Inflammatory macrophage treated with lipopolysaccharide for 4 hours (primary cell): ENCODE results near the gene MCC.

ENCODE experiments used
- DNase-seq: peaks from one replicate; pipeline ENCODE4 v3.0.0-alpha.2; 2020

MCC gene

DNA sequence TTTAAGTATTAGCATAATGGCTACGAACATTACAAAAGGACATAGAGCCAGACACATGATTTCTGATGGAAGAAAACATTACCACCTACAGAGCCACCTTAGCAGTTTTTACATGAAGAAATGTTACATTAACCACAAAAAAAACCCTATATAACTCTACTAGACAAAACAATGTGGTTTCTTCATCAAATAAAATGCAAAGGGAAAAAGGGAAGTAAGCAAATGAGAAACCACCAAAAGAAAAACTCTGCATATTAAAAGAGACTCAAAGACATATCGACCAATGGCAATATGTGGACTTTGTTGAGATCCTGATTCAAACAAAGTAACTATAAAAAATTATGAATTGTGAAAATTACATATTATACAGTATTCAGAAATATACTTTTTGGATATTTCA lies 186.1 kb downstream of the MCC start:
- no peak for DNase-seq

DNA sequence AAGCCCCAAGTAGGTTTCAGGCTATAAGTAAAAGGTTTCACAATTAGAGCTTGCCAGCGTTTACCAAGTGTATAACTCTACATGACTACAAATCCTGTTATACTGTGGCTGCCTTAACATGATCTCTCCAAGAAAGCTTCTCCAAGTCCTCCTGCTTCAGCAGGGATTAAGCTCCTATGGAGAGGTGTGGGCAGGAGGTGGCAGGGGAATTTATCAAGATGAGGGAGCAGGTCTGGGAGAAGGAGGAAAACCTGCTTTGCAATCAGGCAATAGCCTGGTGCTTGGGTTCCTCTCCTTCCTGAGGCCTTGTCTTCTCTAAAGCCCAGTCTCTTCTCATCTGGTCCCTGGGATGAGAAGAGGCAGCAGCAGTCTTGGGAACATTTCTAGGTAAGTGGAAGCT lies 188.7 kb downstream of the MCC start:
- no peak for DNase-seq

DNA sequence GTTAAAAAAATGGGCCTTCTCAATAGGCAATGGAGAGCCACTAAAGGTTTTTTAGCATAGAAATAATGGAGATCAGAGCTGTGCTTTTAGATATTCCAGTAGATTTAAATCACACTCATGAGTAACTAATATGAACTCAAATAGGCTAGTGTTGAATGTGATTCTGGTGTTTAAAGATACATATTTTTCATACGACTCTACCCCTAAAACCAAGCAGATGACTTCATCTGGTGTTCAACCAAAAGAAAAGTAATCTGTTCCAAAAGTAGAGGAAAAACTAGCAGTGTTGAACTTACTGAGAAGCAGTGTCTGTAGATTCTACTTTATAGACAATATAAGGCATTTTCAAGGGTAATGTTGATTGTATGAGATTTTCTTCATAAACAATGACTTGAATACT lies 191.6 kb downstream of the MCC start:
- no peak for DNase-seq

DNA sequence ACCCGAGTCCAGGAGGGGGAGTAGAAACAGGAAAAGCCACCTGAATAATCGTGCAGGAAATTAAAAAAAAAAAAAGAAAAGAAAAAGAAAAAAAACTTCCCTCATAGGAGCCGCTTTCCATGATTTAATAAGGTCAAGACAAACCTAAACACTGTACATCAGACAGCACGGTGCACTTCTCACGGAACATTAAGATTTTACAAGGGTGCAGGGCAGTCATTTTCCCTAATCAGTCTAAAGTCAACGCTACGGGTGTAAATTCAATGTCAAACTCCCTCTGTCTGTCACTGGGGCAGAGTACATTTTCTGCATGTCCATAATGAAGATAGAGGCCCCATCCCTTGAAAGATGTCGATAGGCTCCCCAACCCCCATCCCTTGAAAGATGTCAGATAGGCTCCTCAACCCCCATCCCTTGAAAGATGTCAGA lies 193.1 kb downstream of the MCC start:
- no peak for DNase-seq

DNA sequence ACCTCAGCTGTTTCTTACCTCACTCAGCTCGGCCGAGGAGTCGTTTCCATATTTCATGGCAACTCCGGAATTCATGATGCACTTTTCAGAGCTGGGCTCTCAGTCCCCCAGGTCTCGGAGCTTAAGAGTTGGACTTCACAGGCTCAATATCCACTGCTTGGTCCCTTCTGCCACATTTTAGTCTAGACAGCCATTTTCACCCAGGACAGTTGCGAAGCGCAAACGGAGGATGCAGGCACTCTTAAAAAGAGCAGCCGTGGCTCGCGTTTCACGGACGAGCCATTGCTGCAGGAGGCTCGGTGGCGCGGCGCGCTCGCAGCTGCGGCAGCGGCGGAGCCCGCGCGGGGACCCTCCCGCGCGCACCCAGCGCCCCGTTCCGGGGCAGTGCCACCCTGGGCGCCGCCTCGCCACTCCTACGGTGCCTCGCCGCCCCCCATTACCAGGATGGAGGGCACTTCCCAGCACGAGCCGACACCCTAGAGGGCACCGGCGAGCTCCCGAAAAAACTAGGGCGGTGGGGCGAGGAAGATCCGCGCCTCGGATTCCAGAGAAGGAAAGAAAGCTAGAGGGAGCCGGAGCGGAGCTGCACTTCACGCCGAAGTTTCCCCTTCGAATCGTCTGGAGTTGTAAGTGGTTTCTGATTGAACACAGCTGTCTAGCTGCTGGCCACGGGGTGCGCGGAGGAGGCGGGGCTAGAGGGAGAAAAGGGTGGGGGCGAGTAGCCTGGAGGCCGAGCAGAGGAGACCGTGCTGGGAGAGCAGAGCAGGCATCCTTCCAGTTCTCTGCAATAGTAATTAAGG lies 193.7 kb downstream of the MCC start:
- peak; percentile 43 for DNase-seq

DNA sequence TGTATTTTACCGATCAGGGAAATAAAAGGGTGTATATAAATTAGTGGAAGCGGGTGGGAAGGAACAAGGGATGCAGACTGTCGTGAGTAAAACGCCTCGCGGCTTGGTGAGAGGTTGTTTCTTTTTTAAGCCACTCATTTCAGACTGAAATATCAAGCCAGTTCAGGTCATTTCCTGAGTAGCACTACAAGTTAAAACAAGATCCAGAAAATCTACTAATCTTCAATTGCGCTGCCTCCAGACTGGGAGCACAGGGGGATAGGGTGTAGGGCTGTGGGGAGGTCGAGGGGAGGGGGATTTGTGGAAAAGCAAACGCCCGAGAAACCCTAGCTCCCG lies 194.3 kb downstream of the MCC start:
- no peak for DNase-seq

DNA sequence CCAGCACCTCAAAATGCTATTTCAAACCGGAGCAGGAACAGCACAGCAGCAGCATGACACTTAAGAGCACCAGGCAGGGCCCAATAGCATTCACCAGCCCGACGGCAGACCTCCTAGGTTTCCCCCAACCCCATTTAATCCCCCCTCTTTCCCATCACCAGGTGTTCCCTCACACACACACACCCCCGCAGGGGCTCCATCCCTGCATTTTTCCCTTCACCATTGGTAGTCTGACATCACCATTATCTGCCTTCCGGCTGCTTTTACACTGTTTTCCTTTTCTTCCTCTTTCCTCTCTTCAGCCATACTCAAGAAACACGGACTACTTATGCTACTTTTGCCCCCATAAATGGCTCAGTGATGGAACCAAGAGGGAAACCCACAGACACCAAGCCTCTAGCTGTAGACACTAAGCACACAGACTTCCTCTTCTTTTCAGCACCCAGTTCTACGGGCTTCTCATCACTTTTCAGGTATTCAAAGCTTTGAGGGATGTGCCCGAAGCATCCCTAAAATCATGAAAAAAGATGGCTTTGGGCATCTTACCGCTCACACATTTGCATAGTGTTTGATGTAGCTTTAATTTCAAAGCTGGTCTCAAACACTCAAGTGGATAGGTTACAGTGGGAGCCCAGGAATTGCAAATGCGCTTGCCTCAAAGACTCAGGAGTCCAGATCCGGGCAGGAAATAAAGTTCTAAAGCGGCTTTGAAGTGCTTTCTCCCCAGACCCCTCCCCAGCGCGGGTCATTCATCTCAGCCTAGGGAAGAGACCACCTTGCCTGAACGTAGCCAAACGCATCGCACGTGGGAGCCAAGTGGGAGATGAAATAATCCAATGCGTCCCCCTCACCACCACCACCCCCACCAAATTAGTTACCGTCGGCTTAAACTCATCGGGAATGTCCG lies 194.9 kb downstream of the MCC start:
- no peak for DNase-seq

DNA sequence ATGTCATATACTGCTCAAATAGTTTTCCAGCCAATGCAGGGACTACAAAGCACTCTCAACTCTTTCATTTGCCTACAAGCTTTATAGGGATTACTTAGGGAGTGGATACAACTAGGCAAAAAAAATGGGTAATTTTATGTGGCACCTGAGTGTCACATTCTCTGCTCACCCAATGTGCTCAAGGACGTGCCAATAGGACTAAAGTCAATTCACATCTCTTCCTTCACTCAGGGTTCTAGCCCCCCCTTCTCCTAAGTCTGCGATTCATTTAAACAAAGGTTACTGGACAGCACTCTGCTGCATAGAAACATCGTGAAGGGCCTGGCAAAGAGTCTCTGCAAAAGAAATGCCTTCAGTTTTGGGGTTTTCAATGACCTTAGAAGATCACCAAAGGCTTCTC lies 195.8 kb downstream of the MCC start:
- DNase-seq, result no peak

DNA sequence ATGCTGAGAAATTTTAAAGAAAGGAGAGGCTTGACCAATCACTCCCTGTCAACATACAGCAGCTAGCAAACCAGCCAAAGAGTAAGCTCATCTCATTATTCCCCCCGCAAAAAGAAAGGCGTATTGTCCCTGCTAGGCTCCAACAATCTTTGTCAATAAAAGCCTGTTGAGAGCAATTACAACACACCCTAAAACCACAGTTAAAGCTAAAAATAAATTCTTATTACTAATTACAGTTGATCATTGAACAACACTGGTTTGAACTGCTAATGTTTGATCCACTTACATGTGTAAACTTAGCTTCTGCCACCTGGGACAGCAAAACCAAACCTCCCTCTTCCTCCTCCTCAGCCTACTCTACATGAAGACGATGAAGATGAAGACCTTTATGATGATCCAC lies 204.7 kb downstream of the MCC start:
- no peak for DNase-seq

DNA sequence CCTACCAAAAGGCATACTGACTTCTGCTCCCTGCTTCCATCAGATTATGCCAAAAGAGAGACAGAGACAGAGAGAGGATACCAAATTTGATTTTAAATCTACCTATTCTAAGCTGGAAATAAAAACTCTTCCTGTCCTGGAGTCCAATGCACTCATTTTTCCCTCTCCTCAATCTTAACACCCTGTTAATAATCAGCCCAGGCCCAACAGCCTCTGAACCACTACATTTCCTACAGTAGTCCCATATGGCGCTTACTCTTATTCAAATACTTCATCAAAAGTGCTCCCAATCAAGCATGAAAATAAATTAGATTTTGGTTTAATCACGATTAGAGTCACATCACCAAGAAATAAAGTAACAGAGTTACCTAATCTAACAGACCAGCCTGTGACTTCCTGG lies 205.8 kb downstream of the MCC start:
- no peak for DNase-seq

DNA sequence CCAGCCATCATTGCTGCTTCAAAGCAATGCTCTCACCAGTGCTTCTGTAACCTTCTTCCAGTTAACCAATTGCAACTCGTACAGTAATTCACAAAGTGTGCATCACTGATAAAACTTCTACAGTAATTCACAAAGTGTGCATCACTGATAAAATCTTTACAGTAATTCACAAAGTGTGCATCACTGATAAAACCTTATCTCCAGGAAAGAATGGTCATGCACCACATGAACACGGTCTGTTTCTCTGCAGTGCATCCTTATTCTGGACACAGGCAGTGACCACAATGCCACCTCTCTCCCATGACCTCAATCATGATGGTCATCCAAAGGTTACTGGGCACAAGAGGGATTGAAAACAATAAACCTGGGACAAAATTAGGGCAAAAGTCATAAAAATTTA lies 207.1 kb downstream of the MCC start:
- DNase-seq, result no peak

DNA sequence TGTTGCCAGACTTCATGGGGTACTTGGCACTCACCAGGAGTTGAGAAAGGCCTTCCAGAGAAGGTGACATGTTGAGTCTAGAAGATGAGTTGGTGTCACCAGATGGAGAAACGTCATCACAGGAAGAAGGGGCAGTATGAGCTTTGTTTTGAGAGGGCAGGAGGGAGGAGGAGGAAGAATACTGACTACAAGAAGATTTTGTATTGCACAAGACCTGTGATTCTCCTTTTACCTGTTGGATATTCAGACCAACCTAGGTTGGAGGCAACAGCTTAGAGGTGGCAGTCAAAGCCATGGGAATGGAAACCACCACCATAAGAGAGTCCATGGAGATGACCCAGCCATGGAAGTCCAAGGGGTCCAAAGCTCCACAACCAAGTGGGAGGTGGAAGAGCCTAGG lies 207.7 kb downstream of the MCC start:
- DNase-seq, result no peak

DNA sequence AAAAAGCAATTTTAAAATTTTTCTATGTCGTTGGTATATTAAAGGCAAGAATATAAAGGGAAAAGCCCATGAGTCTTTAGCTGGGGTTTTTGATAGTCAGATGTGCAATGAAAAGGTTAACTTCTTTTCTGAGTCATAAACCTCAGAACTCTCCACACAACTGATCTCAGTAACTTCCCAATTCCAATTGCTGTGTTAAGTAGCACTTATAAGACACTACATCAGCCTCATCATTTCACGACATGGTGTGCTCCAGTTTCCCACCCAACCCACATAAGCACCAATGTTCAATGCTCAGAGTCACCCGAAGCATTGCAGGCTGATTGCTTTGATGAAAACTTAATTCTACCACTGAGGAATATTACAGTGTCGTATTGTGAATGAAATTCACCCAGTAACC lies 209.3 kb downstream of the MCC start:
- peak; percentile 13 for DNase-seq

DNA sequence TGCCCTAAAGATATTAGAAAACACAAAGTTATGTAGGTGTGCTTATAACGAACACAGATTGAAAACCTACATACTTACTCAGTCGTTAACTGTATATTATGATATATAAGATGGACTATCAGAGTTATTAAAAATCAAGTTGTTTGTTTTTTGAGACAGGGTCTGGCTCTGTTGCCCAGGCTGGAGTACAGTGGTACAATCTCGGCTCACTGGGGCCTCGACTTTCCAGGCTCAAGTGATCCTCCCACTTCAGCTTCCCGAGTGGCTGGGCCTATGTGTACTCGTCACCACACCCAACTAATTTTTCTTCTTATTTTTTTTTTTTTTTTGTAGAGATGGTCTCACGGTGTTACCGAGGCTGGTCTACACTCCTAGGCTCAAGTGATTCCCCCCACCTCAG lies 211.8 kb downstream of the MCC start:
- no peak for DNase-seq

DNA sequence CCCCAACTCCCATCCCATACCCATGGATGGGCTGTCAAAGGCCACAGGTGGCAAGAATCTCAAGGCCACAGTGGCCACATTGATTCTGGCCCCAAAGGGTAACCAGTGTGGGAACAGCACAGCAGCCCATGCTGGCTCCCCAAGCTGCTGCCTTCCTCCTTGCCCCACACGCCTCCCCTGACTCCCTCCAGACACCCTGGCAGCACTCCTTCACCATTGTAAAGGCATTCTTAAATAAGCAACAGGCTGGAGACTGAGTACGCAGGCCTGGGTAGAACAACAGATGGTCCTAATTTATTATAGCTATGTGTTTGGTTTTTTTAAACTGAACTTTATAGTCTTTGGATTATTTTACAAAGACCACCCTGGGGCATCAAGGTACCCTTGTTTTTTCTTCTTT lies 212.3 kb downstream of the MCC start:
- no peak for DNase-seq

DNA sequence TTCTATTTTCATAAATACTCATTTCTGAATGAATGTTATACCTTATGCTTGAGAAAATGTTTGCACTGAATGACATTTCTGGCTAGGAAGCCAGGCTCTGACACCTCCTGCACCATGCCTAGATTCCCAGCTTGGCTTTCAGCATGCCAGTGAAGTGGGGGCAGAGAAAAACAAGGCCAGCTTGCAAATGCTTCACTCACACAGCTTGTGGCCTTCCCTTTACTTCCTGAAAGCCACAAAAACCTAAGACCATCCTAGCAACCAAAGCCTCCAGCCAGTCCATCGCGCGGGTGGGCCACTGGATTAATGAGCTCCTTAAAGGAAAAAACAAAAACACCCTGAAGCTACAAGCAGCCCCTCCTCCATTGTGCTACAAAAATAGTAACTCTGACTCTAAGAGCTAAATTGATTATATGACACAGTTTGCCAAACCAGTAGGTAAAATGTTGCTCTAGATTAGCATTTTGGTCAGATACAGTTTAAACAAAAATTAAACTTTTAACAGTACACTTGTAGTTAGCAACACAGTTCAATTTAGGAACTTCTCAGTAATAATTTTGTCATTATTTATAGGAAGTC lies 213.3 kb downstream of the MCC start:
- no peak for DNase-seq

DNA sequence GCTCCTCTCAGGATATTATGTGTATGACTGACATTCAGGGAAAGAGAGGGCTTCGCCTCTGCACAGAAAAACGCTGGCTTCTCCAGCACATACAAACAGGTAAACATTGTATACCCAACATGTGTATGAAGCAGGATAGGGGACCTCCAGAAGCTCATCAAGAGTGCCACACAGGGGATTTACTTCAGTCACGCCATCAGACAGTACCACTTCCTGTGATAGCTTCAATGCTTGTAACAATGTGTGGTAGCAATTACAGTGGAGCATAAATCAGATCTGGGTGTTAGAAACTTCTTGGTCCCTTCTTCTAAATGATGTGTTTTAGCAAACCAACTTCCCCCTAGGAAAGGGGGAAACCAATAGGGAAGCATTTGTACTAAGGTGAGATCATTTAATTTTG lies 214.3 kb downstream of the MCC start:
- DNase-seq, result no peak

DNA sequence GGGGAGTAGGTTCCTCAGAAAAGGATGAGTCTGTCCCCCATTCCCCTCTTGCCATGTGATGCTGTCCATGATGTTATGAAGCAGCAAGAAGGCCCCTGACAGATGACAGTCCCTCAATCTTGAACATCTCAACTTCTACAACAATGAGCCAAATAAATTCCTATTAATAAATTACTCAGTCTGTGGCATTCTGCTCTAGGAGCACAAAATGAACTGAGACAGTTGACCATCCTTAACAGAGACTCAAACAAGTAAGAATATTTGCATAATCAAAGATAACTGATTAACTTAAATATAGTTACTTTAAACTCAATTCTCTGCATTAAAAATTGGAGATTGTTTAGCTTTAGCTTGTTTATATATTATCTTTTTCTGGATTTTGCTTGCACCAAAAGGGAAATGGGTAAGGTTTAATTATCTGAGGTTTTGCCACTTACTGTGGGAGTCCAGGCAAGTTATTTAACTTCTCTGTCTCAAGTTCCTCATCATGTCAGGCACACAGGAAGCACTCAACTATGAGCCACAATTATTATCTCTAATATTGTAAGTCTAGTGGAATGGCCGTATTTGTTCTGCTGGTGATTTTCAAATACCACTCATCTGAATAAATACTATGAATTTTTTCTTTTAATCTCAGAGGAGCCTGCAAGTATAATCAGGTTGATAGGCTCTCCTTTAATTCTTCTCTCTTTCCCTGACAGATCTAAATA lies 216.4 kb downstream of the MCC start:
- DNase-seq, result no peak

DNA sequence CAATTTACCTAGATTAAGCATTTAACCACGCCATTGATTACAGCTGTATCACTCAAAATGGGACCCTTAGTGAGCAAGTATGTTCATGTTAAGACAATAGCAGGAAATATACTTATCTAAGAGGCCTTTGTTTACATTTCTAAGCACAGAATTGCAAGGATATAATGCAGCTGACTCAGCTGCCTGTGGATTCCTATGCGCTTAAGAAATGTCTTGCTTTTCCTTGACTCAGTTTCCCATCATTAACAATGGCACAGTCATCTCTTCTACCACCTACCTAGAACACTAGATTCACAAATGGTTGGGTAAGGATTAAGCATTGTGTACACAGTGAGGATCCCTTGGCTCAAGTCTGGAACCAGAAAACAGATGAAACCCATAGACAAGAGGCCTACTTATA lies 217.2 kb downstream of the MCC start:
- no peak for DNase-seq

DNA sequence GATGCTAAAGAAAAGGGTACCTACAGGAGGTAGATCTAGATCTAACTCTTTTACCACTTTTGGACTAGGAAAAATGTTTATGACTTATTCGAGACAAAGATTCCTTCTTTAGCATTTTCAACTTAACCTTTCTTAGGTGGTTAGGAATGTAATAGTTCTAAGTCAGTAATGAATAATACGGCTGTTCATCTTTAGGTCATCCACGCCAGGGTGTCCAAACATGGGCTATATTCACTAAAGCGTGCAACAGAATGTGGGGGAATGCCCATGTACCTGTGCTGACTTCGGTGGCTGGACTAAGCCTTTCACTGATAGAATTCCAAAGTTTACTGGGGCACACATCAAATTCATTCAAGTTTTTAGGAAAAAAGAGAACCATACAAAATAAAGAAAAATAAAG lies 218.2 kb downstream of the MCC start:
- DNase-seq, result no peak

DNA sequence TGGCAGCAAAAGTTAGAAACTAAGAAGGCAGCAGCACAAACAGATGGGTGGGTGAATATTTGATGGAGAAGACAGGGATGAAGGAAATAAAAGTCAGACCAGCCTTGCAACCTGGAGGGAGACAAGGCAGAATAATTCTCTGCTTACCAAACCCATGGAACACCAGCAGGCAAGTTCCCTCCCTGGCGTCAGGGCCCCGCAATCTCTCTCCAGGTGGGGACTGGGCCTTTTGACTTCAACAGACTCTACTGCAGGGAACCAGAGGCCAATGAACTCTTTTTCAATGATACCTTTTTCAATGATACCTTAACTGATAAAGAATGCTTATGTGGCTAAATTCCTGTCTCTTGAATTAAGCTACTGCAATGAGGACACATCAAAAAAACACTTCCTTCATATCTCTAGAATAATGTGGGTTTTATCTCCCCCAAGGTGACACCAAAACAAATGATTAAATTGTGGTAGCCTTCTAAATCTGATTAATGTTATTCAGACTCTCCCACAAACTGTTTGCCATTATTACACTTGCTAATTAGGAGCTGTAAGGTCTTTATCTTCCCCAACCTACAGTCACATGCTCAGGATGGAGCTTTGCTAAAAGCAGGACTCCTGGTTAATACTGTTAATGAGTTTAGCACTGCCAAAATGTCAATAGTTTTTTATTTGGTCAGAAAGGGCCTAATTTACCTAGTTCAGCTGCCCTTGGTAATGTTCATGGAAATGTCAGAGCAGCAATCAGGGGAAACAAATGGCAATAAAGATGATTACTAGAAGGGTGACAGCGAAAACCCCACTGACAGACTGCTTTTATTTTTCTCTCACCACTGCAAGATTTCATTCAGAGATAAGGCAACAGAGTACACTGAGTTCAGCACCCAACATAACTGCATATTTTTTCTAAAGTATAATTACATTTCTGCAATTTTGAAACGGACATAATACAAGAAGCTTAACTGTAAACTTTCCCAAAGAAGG lies 218.9 kb downstream of the MCC start:
- DNase-seq, result no peak

DNA sequence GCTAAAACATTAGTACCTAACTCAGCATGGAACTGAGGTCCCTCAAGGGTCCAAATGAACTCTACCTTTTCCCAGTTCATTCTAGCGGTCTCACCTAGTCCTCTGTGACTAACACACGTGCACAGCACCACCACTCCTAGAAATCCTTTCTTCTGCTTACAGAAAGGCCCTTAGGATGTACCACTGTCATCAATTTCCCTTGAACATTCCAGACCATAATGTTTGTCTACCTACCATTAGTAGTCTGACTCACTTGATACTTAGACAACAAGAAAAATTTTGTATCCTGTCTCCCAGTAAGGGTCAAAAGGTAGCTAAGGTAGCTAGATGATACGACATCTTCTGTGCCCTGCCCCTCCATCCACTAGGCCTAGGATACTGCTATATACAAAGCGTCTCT lies 220.0 kb downstream of the MCC start:
- DNase-seq, result no peak
